H9 (cell line): ENCODE results near the gene MSRB1. TPM values are rescaled to one million over a fixed set of nuclear protein-coding genes. Genes with fewer than 3 reads are reported as not detected.
A peak's percentile ranks its signal among the peaks of the same experiment; 100 is the strongest.

ENCODE experiments used
- DNase-seq: peaks from one replicate; pipeline ENCODE4 v3.0.0-alpha.2; 2017
- H2AFZ ChIP-seq: one replicate; pipeline ENCODE4 v1.6.1; 2013; ENCODE audit warnings: mild to moderate bottlenecking, low read length, control low read depth, moderate library complexity
- H2AK5ac ChIP-seq: 2 replicates; pipeline ENCODE4 v1.6.1; 2013; ENCODE audit warnings: low read length, control low read depth, mixed read lengths; ENCODE audit not compliant: insufficient read length
- H2BK120ac ChIP-seq: one replicate; pipeline ENCODE4 v1.6.1; 2013; ENCODE audit warnings: low read depth, mild to moderate bottlenecking, low read length, control low read depth, inconsistent platforms; ENCODE audit not compliant: poor library complexity, severe bottlenecking
- H2BK12ac ChIP-seq: 2 replicates; pipeline ENCODE4 v1.6.1; 2013; ENCODE audit warnings: low read length, control low read depth, mixed read lengths, low read depth; ENCODE audit not compliant: insufficient read length
- H2BK15ac ChIP-seq: 2 replicates; pipeline ENCODE4 v1.6.1; 2013; ENCODE audit warnings: low read depth, low read length, control low read depth
- H2BK20ac ChIP-seq: one replicate; pipeline ENCODE4 v1.6.1; 2013; ENCODE audit warnings: low read depth, mild to moderate bottlenecking, low read length, control low read depth, inconsistent platforms; ENCODE audit not compliant: poor library complexity, severe bottlenecking
- H2BK5ac ChIP-seq: 2 replicates; pipeline ENCODE4 v1.6.1; 2013; ENCODE audit warnings: low read length, control low read depth, mixed read lengths; ENCODE audit not compliant: insufficient read length
- H3K14ac ChIP-seq: 2 replicates; pipeline ENCODE4 v1.6.1; 2013; ENCODE audit warnings: low read length, control low read depth; ENCODE audit not compliant: insufficient read depth
- H3K18ac ChIP-seq: 2 replicates; pipeline ENCODE4 v1.6.1; 2013; ENCODE audit warnings: low read depth, mild to moderate bottlenecking, mixed read lengths, low read length, control low read depth; ENCODE audit not compliant: insufficient read length
- H3K23ac ChIP-seq: 2 replicates; pipeline ENCODE4 v1.6.1; 2013; ENCODE audit warnings: low read length, control low read depth, mixed read lengths, low read depth; ENCODE audit not compliant: insufficient read length
- H3K23me2 ChIP-seq: 2 replicates; pipeline ENCODE4 v1.6.1; 2013; ENCODE audit warnings: low read depth, mild to moderate bottlenecking, mixed read lengths, low read length, control low read depth; ENCODE audit not compliant: insufficient read length, poor library complexity, severe bottlenecking
- H3K27ac ChIP-seq: 2 replicates; pipeline ENCODE4 v1.5.1; 2013; ENCODE audit warnings: low read length, control low read depth, mixed read lengths, low read depth; ENCODE audit not compliant: insufficient read length
- H3K27me3 ChIP-seq: 2 replicates; pipeline ENCODE4 v1.6.1; 2013; ENCODE audit warnings: low read length, control low read depth, inconsistent platforms; ENCODE audit not compliant: insufficient read depth
- H3K4ac ChIP-seq: 2 replicates; pipeline ENCODE4 v1.6.1; 2013; ENCODE audit warnings: low read depth, mild to moderate bottlenecking, control low read depth, inconsistent platforms, low read length, moderate library complexity
- H3K4me1 ChIP-seq: 2 replicates; pipeline ENCODE4 v1.6.1; 2013; ENCODE audit warnings: low read length, control low read depth, inconsistent platforms; ENCODE audit not compliant: insufficient read depth
- H3K4me2 ChIP-seq: 2 replicates; pipeline ENCODE4 v1.6.1; 2013; ENCODE audit warnings: low read length, control low read depth, mixed read lengths; ENCODE audit not compliant: insufficient read length, insufficient read depth
- H3K56ac ChIP-seq: 2 replicates; pipeline ENCODE4 v1.6.1; 2013; ENCODE audit warnings: low read depth, mild to moderate bottlenecking, mixed read lengths, low read length, control low read depth; ENCODE audit not compliant: insufficient read length
- H3K79me1 ChIP-seq: 2 replicates; pipeline ENCODE4 v1.6.1; 2013; ENCODE audit warnings: low read depth, mild to moderate bottlenecking, moderate library complexity, low read length, control low read depth, inconsistent platforms; ENCODE audit not compliant: insufficient read depth, poor library complexity, severe bottlenecking
- H3K79me2 ChIP-seq: 2 replicates; pipeline ENCODE4 v1.6.1; 2013; ENCODE audit warnings: low read length, control low read depth, inconsistent platforms; ENCODE audit not compliant: insufficient read depth
- H3K9ac ChIP-seq: 2 replicates; pipeline ENCODE4 v1.6.1; 2013; ENCODE audit warnings: low read length, control low read depth, mixed read lengths; ENCODE audit not compliant: insufficient read length; ENCODE audit errors: extremely low read depth
- H3K9me3 ChIP-seq: one replicate; pipeline ENCODE4 v1.6.1; 2013; ENCODE audit warnings: low read depth, low read length, inconsistent platforms; ENCODE audit not compliant: control insufficient read depth
- H3T11ph ChIP-seq: one replicate; pipeline ENCODE4 v1.6.1; 2013; ENCODE audit warnings: mild to moderate bottlenecking, low read length, control low read depth, inconsistent platforms
- H4K20me1 ChIP-seq: one replicate; pipeline ENCODE4 v1.6.1; 2013; ENCODE audit not compliant: control insufficient read depth, insufficient read length, insufficient read depth
- H4K5ac ChIP-seq: 2 replicates; pipeline ENCODE4 v1.6.1; 2013; ENCODE audit warnings: low read depth, mild to moderate bottlenecking, mixed read lengths, low read length, control low read depth; ENCODE audit not compliant: insufficient read length
- H4K8ac ChIP-seq: replicated peaks from 2 replicates; pipeline ENCODE4 v1.6.1; 2013; ENCODE audit warnings: low read length, control low read depth, mixed read lengths, low read depth; ENCODE audit not compliant: insufficient read length
- H4K91ac ChIP-seq: 2 replicates; pipeline ENCODE4 v1.6.1; 2013; ENCODE audit warnings: low read depth, mild to moderate bottlenecking, moderate library complexity, mixed read lengths, low read length, control low read depth; ENCODE audit not compliant: insufficient read length
- H3K27ac Mint-ChIP-seq, 3 experiments: 2 replicates in 2 of 3; 3 replicates in 1 of 3; pipeline ENCODE4 v1.8.0; 2020 to 2021; ENCODE audit warnings: mixed read lengths in 3 of 3, mild to moderate bottlenecking in 1 of 3, moderate library complexity in 1 of 3
- H3K27me3 Mint-ChIP-seq: 2 replicates; pipeline ENCODE4 v1.8.0; 2021; ENCODE audit warnings: low read depth, mild to moderate bottlenecking, moderate library complexity, mixed read lengths
- H3K36me3 Mint-ChIP-seq, 3 experiments: 2 replicates in 2 of 3; 3 replicates in 1 of 3; pipeline ENCODE4 v1.8.0; 2020 to 2021; ENCODE audit warnings: low read depth in 3 of 3, mixed read lengths in 3 of 3; ENCODE audit not compliant: insufficient read depth in 1 of 3
- H3K4me1 Mint-ChIP-seq, 2 experiments: 2 replicates each; pipeline ENCODE4 v1.8.0; 2020; ENCODE audit warnings: mixed read lengths in 2 of 2
- H3K4me3 Mint-ChIP-seq, 2 experiments: 2 replicates in 1 of 2; 3 replicates in 1 of 2; pipeline ENCODE4 v1.8.0; 2020 to 2021; ENCODE audit warnings: mild to moderate bottlenecking in 2 of 2, mixed read lengths in 2 of 2, moderate library complexity in 1 of 2
- H3K9me3 Mint-ChIP-seq, 2 experiments: 2 replicates in 1 of 2; 3 replicates in 1 of 2; pipeline ENCODE4 v1.8.0; 2020; ENCODE audit warnings: mild to moderate bottlenecking in 2 of 2, mixed read lengths in 2 of 2, moderate library complexity in 1 of 2
- WGBS: extraction: QIAGEN DNeasy Blood & Tissue Kit; methylation state at CpG from one replicate; pipeline ENCODE4 v1.1.7; 2013; ENCODE audit warnings: missing lambda C conversion rate, low lambda C conversion rate, mixed read lengths; ENCODE audit not compliant: insufficient read length; ENCODE audit errors: extremely low coverage; 5-methylcytosine and 5-hydroxymethylcytosine counted together
- total RNA-seq: library from RNA; stranded (reverse); gene quantifications from 2 replicates; pipeline ENCODE4 v1.2.1, GENCODE V29; 2021
- TF ChIP-seq, protein P1 (sequence below): fragments of 200-600 bp; sonication (generic); conservative IDR thresholded peaks from 3 replicates; pipeline ENCODE4 v1.8.0; 2021; ENCODE audit warnings: antibody characterized with exemption, mild to moderate bottlenecking

MSRB1 gene
- total RNA-seq, 1 experiment from 2014 or later: 25.7 TPM

DNA sequence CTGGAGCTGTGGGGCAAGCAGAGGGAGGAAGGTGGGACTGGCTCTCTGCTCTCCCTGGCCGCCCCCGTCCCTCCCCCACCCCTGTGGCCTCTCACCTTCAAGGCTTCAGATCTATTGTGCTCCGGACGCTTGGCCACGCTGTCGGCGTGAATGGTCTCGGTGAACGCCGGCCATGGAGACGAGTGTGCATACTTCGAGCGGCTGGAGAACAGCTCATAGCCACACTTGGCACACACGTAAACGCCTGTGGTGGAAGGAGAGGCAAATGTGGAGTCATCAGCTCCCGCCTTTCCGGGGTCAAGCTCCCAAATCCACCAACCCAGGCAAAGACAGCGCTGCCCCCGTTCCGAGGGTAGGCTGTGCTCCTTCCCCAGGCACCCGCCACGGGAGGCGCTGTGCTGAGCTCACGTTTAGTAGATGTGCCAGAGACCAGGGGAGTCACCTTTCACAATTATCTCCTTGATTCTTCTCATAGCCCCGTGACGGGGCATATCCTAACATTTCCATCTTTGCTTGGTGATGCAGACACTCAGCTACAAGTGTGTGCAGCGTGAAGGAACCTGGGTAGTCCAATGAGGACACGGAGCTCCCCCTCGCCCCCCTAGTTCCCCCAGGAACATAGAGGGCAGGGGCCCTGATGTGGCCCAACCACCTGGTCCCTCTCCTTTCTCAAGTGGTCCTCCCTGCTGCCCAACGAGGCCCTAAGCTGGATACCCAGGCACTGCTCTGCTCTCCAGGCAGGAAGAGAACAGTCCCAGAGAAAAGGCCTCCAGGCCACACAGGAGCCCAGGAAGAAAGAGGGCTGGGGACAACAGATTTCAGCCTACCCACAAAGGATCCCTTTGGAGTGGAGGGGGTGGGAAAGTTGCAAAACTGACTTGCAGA is 1.6 kb downstream of the MSRB1 start:
- TF ChIP-seq, protein P1, sequence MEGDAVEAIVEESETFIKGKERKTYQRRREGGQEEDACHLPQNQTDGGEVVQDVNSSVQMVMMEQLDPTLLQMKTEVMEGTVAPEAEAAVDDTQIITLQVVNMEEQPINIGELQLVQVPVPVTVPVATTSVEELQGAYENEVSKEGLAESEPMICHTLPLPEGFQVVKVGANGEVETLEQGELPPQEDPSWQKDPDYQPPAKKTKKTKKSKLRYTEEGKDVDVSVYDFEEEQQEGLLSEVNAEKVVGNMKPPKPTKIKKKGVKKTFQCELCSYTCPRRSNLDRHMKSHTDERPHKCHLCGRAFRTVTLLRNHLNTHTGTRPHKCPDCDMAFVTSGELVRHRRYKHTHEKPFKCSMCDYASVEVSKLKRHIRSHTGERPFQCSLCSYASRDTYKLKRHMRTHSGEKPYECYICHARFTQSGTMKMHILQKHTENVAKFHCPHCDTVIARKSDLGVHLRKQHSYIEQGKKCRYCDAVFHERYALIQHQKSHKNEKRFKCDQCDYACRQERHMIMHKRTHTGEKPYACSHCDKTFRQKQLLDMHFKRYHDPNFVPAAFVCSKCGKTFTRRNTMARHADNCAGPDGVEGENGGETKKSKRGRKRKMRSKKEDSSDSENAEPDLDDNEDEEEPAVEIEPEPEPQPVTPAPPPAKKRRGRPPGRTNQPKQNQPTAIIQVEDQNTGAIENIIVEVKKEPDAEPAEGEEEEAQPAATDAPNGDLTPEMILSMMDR: peak; percentile 56
- Histone ChIP-seq H3K23me2 (peaks cover 7% of the 10 kb centered on the region), H3K23ac (no peak overlapping the region), H3K4me2 (peak overlapping the region; percentile 55), H2BK120ac (no peak overlapping the region), H3K18ac (no peak overlapping the region), H3T11ph (no peak overlapping the region), H3K79me1 (no peaks in the 10 kb centered on the region), H2AFZ (no peak overlapping the region), H2AK5ac (no peak overlapping the region), H4K5ac (no peak overlapping the region), H4K20me1 (no peaks in the 10 kb centered on the region), H2BK5ac (no peak overlapping the region), H3K56ac (no peak overlapping the region), H3K9ac (no peak overlapping the region), H4K8ac (no peak overlapping the region), H3K4ac (no peak overlapping the region), H4K91ac (no peak overlapping the region), H2BK15ac (no peak overlapping the region), H3K27me3 (no peaks in the 10 kb centered on the region), H3K27ac (no peak overlapping the region), H3K4me1 (peaks cover 4% of the 10 kb centered on the region; the same call in 1 of the 2 replicates), H2BK20ac (no peak overlapping the region), H3K9me3 (no peaks in the 10 kb centered on the region), H2BK12ac (no peak overlapping the region), H3K79me2 (no peaks in the 10 kb centered on the region), H3K14ac (no peak overlapping the region)
- DNase-seq: peak; percentile 75
- WGBS: no CpG with 5 or more reads among the region's 30 CpGs
- H3K27me3 Mint-ChIP-seq: no peaks in the 10 kb centered on the region; the same call in 1 of the 2 replicates
- peaks cover 10 to 28% (median 17%) of the 10 kb centered on the region in 3 experiments; a peak in 6 of 7 replicates for H3K36me3 Mint-ChIP-seq
- H3K4me3 Mint-ChIP-seq: peak overlapping the region; percentile 88 to 93
- peaks cover 15 to 23% of the 10 kb centered on the region in 2 experiments for H3K4me1 Mint-ChIP-seq
- H3K9me3 Mint-ChIP-seq: no peaks in the 10 kb centered on the region
- no peak overlapping the region for H3K27ac Mint-ChIP-seq
